GM12891 (cell line): ENCODE measurements around the gene TMEM145.
"Not testable (repeated sequence)": the region's sequence is repeated elsewhere in the genome, so short reads cannot be mapped to it uniquely, and the experiment has no call there.

Experiments
- DNase-seq: peaks from one replicate; pipeline ENCODE4 v3.0.0; 2011; ENCODE audit warnings: low spot score; ENCODE audit not compliant: insufficient read length
- FAIRE-seq: peaks from 2 replicates; lab custom pipeline; 2011; peaks lifted over from hg19 to GRCh38; lab: Jason Lieb, UNC
- PAX5 ChIP-seq: IDR thresholded peaks from 2 replicates; pipeline ENCODE4 v1.6.1; 2011; ENCODE audit warnings: low read length, moderate library complexity, mild to moderate bottlenecking; ENCODE audit not compliant: insufficient read depth, severe bottlenecking
- POLR2A ChIP-seq: IDR thresholded peaks from 2 replicates; pipeline ENCODE4 v1.6.1; 2011; ENCODE audit warnings: low read depth, low read length, control low read depth
- POLR2AphosphoS5 ChIP-seq: IDR thresholded peaks from 2 replicates; pipeline ENCODE4 v1.6.1; 2011; ENCODE audit warnings: low read depth, low read length, control low read depth
- POU2F2 ChIP-seq: IDR thresholded peaks from 2 replicates; pipeline ENCODE4 v1.6.1; 2011; ENCODE audit warnings: low read depth, mild to moderate bottlenecking, control low read depth, low read length, moderate library complexity
- SPI1 ChIP-seq: IDR thresholded peaks from 2 replicates; pipeline ENCODE4 v1.6.1; 2011; ENCODE audit warnings: low read depth, low read length, control low read depth
- TAF1 ChIP-seq: IDR thresholded peaks from 2 replicates; pipeline ENCODE4 v1.6.1; 2011; ENCODE audit warnings: low read depth, low read length, control low read depth

TMEM145 gene

GRCh38 chr19:42332059-42332458, 18.9 kb downstream of the TMEM145 start:
- FAIRE-seq, result no peak

DNA sequence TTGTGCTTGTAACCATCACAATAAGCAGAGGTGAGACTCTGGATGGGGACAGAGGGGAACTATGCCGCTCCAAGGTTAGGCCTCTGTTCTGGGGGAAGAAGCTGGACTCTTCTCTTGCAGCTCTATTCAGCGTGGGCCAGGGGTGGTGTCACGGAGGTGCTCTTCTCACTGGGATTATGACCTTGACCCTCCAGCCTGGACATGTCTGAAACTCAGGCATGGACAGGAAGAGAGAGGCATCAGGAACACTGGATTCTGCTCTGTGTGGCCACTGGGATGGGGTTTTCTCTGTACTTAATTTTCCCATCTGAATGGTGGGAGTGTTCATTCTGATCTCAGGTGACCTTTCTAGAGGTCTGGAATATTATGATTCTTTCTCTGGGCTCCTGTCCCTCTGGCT, 19.9 kb downstream of the TMEM145 start:
- FAIRE-seq, result no peak
- TF ChIP-seq POLR2A (no peak), PAX5 (no peak), TAF1 (no peak), POLR2AphosphoS5 (no peak), POU2F2 (no peak), SPI1 (no peak)
- DNase-seq, result no peak

More at GRCh38 chr19:42332059-42332458, 18.9 kb downstream of the TMEM145 start:
- DNase-seq, result no peak
- TF ChIP-seq POLR2A, result no peak
- no peak for TF ChIP-seq SPI1
- no peak for TF ChIP-seq PAX5
- TF ChIP-seq POLR2AphosphoS5, result no peak
- no peak for TF ChIP-seq TAF1
- TF ChIP-seq POU2F2, result no peak

GRCh38 chr19:42333975-42334696, 21.0 kb downstream of the TMEM145 start:
- DNase-seq (no peak), FAIRE-seq (no peak)
- no peak for TF ChIP-seq POLR2AphosphoS5
- TF ChIP-seq SPI1, result no peak
- no peak for TF ChIP-seq TAF1
- TF ChIP-seq POU2F2, result no peak
- no peak for TF ChIP-seq POLR2A
- TF ChIP-seq PAX5, result no peak

GRCh38 chr19:42334697-42335373, 21.7 kb downstream of the TMEM145 start:
- DNase-seq, result no peak
- no peak for TF ChIP-seq POLR2A
- no peak for TF ChIP-seq PAX5
- TF ChIP-seq TAF1, result no peak
- no peak for TF ChIP-seq POU2F2
- TF ChIP-seq SPI1, result no peak
- TF ChIP-seq POLR2AphosphoS5, result no peak
- FAIRE-seq, result no peak

GRCh38 chr19:42335374-42335936, 22.3 kb downstream of the TMEM145 start:
- no peak for FAIRE-seq
- DNase-seq, result no peak

DNA sequence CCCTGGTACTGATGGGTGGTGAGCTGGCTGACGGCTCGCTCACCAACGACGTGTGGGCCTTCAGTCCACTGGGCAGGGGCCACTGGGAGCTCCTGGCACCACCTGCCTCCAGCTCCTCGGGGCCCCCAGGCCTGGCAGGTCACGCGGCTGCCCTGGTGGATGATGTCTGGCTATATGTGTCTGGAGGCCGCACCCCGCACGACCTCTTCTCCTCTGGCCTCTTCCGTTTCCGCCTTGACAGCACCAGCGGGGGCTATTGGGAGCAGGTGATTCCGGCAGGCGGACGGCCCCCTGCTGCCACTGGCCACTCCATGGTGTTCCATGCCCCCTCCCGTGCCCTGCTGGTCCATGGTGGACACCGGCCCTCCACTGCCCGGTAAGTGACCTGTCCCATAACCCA, 22.9 kb downstream of the TMEM145 start:
- DNase-seq (no peak), FAIRE-seq (no peak)
- TF ChIP-seq TAF1 (no peak), SPI1 (no peak), POLR2AphosphoS5 (no peak), POLR2A (no peak), PAX5 (no peak), POU2F2 (no peak)

More at GRCh38 chr19:42335374-42335936, 22.3 kb downstream of the TMEM145 start:
- TF ChIP-seq POLR2A (no peak), POLR2AphosphoS5 (no peak), TAF1 (no peak), SPI1 (no peak)

DNA sequence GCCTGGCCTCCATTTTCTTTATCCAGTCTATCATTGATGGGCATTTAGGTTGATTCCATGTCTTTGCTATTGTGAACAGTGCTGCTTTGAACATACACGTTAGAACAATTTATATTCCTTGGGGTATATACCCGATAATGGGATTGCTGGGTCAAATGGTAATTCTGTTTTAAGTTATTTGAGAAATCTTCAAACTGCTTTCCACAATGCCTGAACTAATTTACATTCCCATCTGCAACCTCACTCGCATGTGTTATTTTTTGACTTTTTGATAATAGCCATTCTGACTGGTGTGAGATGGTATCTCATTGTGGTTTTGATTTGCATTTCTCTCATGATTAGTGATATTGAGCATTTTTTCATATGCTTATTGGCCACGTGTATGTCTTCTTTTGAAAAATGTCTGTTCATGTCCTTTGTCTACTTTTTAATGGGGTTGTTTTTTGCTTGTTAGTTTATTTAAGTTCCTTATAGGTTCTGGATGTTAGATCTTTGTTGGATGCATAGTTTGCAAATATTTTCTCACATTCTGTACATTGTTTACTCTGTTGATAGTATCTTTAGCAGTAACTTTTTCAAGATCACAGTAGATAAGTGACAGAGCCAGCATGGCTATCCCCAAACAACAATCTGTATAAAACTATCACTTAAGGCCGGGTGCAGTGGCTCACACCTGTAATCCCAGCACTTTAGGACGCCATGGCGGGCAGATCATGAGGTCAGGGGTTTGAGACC, 26.2 kb downstream of the TMEM145 start:
- not testable (repeated sequence) for FAIRE-seq, DNase-seq

DNA sequence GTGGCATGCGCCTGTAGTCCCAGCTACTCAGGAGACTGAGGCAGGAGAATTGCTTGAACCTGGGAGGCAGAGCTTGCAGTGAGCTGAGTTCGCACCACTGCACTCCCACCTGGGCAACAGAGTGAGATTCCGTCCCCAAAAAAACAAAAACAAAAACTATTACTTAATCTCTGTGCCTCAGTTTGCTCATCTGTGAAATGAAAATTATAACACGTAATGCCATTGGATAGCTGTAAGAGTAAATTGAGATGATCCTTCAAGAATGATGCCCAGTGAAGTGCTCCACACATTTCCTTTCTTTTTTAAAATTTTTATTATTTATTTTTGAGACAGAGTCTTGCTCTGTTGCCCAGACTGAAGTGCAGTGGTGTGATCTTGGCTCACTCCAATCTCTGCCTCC, 26.8 kb downstream of the TMEM145 start:
- FAIRE-seq, DNase-seq: not testable (repeated sequence)

- DNase-seq (no peak), FAIRE-seq (no peak)
- TF ChIP-seq POLR2AphosphoS5, result no peak
Measured at GRCh38 chr19:42343344-42344110, 30.4 kb downstream of the TMEM145 start.
